ENCODE data around the gene ST7.
"Not testable (repeated sequence)": the region's sequence is repeated elsewhere in the genome, so short reads cannot be mapped to it uniquely, and the experiment has no call there.

GRCh38 chr7:116961966-116962673, 8.8 kb downstream of the ST7 start:
- not testable (repeated sequence) for TF ChIP-seq CTCF, POLR2A, EP300 (IDR thresholded peaks at IDR 0.05)

All from sigmoid colon (tissue), 4 donors.